HL-60 (cell line): Measurements from ENCODE around the gene DIS3L2.

Experiments
- POLR2AphosphoS5 ChIP-seq: IDR thresholded peaks from 2 replicates; pipeline ENCODE4 v1.6.1; 2012; ENCODE audit warnings: low read depth
- SPI1 ChIP-seq: IDR thresholded peaks from 2 replicates; pipeline ENCODE4 v1.6.1; 2012; ENCODE audit warnings: low read depth, mild to moderate bottlenecking, borderline replicate concordance
- TF ChIP-seq, protein P1 (sequence below): IDR thresholded peaks from one replicate; pipeline ENCODE4 v1.5.1; 2011; ENCODE audit warnings: low read length, control low read depth, inconsistent platforms; ENCODE audit not compliant: insufficient read depth
- TF ChIP-seq, protein P2 (sequence below): IDR thresholded peaks from 2 replicates; pipeline ENCODE4 v1.6.1; 2012; ENCODE audit warnings: low read depth; ENCODE audit not compliant: insufficient replicate concordance

DNA sequence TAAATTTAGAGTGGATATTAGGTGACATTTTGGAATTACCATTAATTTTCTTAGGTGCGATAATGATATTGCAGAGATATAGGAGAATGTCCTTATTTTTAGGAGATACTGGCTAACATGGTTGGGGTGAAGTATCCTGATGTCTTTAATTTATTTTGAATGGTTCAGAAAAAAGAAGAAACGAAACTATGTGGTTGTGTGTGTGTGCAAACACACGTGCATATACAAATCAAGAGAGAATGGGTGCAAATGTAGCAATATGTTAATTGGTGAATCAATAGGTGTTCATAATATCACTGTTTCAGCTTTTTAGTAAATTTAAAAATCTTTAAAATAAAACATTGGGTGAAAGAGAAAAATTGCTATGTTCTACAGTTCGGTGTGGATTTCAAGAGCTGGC is 140.9 kb downstream of the DIS3L2 start:
- TF ChIP-seq, protein P1, sequence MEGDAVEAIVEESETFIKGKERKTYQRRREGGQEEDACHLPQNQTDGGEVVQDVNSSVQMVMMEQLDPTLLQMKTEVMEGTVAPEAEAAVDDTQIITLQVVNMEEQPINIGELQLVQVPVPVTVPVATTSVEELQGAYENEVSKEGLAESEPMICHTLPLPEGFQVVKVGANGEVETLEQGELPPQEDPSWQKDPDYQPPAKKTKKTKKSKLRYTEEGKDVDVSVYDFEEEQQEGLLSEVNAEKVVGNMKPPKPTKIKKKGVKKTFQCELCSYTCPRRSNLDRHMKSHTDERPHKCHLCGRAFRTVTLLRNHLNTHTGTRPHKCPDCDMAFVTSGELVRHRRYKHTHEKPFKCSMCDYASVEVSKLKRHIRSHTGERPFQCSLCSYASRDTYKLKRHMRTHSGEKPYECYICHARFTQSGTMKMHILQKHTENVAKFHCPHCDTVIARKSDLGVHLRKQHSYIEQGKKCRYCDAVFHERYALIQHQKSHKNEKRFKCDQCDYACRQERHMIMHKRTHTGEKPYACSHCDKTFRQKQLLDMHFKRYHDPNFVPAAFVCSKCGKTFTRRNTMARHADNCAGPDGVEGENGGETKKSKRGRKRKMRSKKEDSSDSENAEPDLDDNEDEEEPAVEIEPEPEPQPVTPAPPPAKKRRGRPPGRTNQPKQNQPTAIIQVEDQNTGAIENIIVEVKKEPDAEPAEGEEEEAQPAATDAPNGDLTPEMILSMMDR = no peak
- TF ChIP-seq, protein P2, sequence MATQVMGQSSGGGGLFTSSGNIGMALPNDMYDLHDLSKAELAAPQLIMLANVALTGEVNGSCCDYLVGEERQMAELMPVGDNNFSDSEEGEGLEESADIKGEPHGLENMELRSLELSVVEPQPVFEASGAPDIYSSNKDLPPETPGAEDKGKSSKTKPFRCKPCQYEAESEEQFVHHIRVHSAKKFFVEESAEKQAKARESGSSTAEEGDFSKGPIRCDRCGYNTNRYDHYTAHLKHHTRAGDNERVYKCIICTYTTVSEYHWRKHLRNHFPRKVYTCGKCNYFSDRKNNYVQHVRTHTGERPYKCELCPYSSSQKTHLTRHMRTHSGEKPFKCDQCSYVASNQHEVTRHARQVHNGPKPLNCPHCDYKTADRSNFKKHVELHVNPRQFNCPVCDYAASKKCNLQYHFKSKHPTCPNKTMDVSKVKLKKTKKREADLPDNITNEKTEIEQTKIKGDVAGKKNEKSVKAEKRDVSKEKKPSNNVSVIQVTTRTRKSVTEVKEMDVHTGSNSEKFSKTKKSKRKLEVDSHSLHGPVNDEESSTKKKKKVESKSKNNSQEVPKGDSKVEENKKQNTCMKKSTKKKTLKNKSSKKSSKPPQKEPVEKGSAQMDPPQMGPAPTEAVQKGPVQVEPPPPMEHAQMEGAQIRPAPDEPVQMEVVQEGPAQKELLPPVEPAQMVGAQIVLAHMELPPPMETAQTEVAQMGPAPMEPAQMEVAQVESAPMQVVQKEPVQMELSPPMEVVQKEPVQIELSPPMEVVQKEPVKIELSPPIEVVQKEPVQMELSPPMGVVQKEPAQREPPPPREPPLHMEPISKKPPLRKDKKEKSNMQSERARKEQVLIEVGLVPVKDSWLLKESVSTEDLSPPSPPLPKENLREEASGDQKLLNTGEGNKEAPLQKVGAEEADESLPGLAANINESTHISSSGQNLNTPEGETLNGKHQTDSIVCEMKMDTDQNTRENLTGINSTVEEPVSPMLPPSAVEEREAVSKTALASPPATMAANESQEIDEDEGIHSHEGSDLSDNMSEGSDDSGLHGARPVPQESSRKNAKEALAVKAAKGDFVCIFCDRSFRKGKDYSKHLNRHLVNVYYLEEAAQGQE = no peak
- no peak for TF ChIP-seq POLR2AphosphoS5
- TF ChIP-seq SPI1 = no peak
